GM12878 (cell line): Measurements from ENCODE around the gene SCEL. TPM values are rescaled to one million over a fixed set of nuclear protein-coding genes. Genes with fewer than 3 reads are reported as not detected.

ENCODE experiments used
- ATAC-seq: fragments of 200-7000 bp; cut with Tn5 transposase; 3 replicates; pipeline ENCODE4 v1.9.1; 2020; ENCODE audit warnings: mild to moderate bottlenecking, moderate library complexity
- BruUV-seq: library from RNA; stranded (reverse); fragments of 400-500 nt; replicated peaks from 2 replicates; lab custom pipeline; 2021; lab: Mats Ljungman, UMichigan
- CTCF ChIA-PET: fragments of 300-600 bp; sonication (Branson Sonifier 250); formaldehyde crosslinking; extraction: SDS; loops from one replicate; lab custom pipeline; 2021; ENCODE audit warnings: inconsistent platforms; lab: Yijun Ruan, JAX
- POLR2A ChIA-PET: fragments of 350-600 bp; formaldehyde crosslinking; extraction: SDS; loops from one replicate; lab custom pipeline; 2021; ENCODE audit warnings: inconsistent platforms; lab: Charles Lee
- RAD21 ChIA-PET: fragments of 300-600 bp; sonication (Branson Sonifier 250); formaldehyde crosslinking; loops from one replicate; lab custom pipeline; 2023; ENCODE audit warnings: antibody characterized with exemption; ENCODE audit not compliant: unreplicated experiment; lab: Charles Lee
- SMC1A ChIA-PET: fragments of 300-600 bp; sonication (Branson Sonifier 250); formaldehyde crosslinking; loops from one replicate; lab custom pipeline; 2023; ENCODE audit not compliant: unreplicated experiment, uncharacterized antibody; lab: Charles Lee
- DNase-seq: peaks from one replicate; pipeline ENCODE4 v3.0.0-alpha.2; 2011; ENCODE audit warnings: low read depth, low spot score
- FAIRE-seq: peaks from 3 replicates; lab custom pipeline; 2011; peaks lifted over from hg19 to GRCh38; lab: Jason Lieb, UNC
- H2AFZ ChIP-seq: 2 replicates; pipeline ENCODE4 v1.6.0; 2011; ENCODE audit warnings: low read depth, low read length, control low read depth; ENCODE audit not compliant: control insufficient read depth
- H3K27ac ChIP-seq: 2 replicates; pipeline ENCODE4 v1.5.1; 2011; ENCODE audit warnings: control low read depth; ENCODE audit not compliant: control insufficient read depth, insufficient read depth
- H3K27me3 ChIP-seq, 2 experiments: replicated peaks in 1 of 2; 2 replicates each; pipeline versions ENCODE4 v1.6.0 to v1.6.1; 2011; ENCODE audit warnings: low read length in 1 of 2; ENCODE audit not compliant: control insufficient read depth in 2 of 2, insufficient read depth in 2 of 2
- H3K36me3 ChIP-seq, 2 experiments: 2 replicates each; pipeline ENCODE4 v1.5.1; 2011; ENCODE audit warnings: low read length in 1 of 2; ENCODE audit not compliant: control insufficient read depth in 2 of 2, insufficient read depth in 2 of 2
- H3K4me1 ChIP-seq: 2 replicates; pipeline ENCODE4 v1.6.1; 2011; ENCODE audit warnings: mild to moderate bottlenecking, low read length, moderate library complexity, mixed read lengths; ENCODE audit not compliant: control insufficient read depth, insufficient read depth
- H3K4me2 ChIP-seq: 2 replicates; pipeline ENCODE4 v1.6.0; 2011; ENCODE audit warnings: control low read depth; ENCODE audit not compliant: control insufficient read depth, insufficient read depth
- H3K4me3 ChIP-seq: fragments of 200-600 bp; sonication (generic); 2 replicates; pipeline ENCODE4 v1.5.1; 2016
- H3K79me2 ChIP-seq: 2 replicates; pipeline ENCODE4 v1.6.0; 2011; ENCODE audit warnings: low read length; ENCODE audit not compliant: control insufficient read depth, insufficient read depth
- H3K9ac ChIP-seq: 2 replicates; pipeline ENCODE4 v1.8.0; 2011; ENCODE audit warnings: low read length, control low read depth, mixed read lengths; ENCODE audit not compliant: control insufficient read depth, insufficient read depth
- H3K9me3 ChIP-seq: replicated peaks from 3 replicates; pipeline ENCODE4 v1.5.1; 2011; ENCODE audit warnings: mild to moderate bottlenecking, low read length; ENCODE audit not compliant: control insufficient read depth, insufficient read depth
- H4K20me1 ChIP-seq: 2 replicates; pipeline ENCODE4 v1.6.0; 2011; ENCODE audit not compliant: control insufficient read depth, insufficient read depth
- CBX5 ChIP-seq: sonication (generic); IDR thresholded peaks from 2 replicates; pipeline ENCODE4 v1.6.1; 2016; ENCODE audit warnings: low read depth, moderate library complexity, mild to moderate bottlenecking, inconsistent platforms
- EED ChIP-seq: sonication (generic); IDR thresholded peaks from 2 replicates; pipeline ENCODE4 v1.6.1; 2016; ENCODE audit warnings: antibody characterized with exemption, low read depth
- WGBS: methylation state at CpG from one replicate; pipeline ENCODE4 v1.1.6; 2016; ENCODE audit warnings: low lambda C conversion rate; ENCODE audit not compliant: insufficient replicate concordance, insufficient coverage; ENCODE audit errors: missing lambda C conversion rate; 5-methylcytosine and 5-hydroxymethylcytosine counted together
- in situ Hi-C: fragments of 300-500 bp; cut with MboI; formaldehyde crosslinking; loops from 9 replicates; pipeline ENCODE4 v1.14.3; 2018; ENCODE audit warnings: mixed read lengths
- intact Hi-C: fragments of 100-400 bp; cut with micrococcal nuclease; formaldehyde crosslinking; loops from one replicate; pipeline ENCODE4 v1.14.2; 2022; ENCODE audit not compliant: unreplicated experiment
- polyA plus RNA-seq, 11 experiments: library from polyadenylated mRNA; depleted of rRNA in 4 of 11; unstranded in 6 of 11; stranded (reverse) in 5 of 11; fragments of >200 nt; fragmentation: Nextera tagmentation in 4 of 11; fragmentation: Illumina TruSeq in 1 of 11; extraction: Ambion mirVana in 4 of 11; extraction: Trizol in 1 of 11; gene quantifications; 1 replicate in 1 of 11; 2 replicates in 10 of 11; pipeline versions ENCODE4 v1.2.1 to v1.2.3, GENCODE V29; 2011 to 2016; ENCODE audit warnings: inconsistent platforms in 2 of 11, missing spikeins in 2 of 11, low read depth in 1 of 11
- total RNA-seq, 4 experiments: library from RNA; depleted of rRNA in 3 of 4; stranded (reverse); fragments of >200 nt in 3 of 4; fragmentation: Illumina TruSeq in 1 of 4; extraction: Trizol in 1 of 4; gene quantifications; 2 replicates each; pipeline versions ENCODE4 v1.2.1 to v1.2.3, GENCODE V29; 2013 to 2021
- TF ChIP-seq, protein P1 (sequence below): fragments of 450-650 bp; formaldehyde crosslinking; IDR thresholded peaks from 2 replicates; pipeline ENCODE4 v1.5.0; 2022; ENCODE audit warnings: mild to moderate bottlenecking, missing genetic modification characterization
- TF ChIP-seq, protein P2 (sequence below): IDR thresholded peaks from 2 replicates; pipeline ENCODE4 v1.6.1; 2012; ENCODE audit warnings: improper control_type of control experiment, low read depth, low read length; ENCODE audit not compliant: insufficient replicate concordance
- TF ChIP-seq, protein P3 (sequence below): fragments of 450-650 bp; IDR thresholded peaks from 2 replicates; pipeline ENCODE4 v1.6.1; 2017; ENCODE audit warnings: mild to moderate bottlenecking, moderate library complexity

The SCEL gene
- total and polyA plus RNA-seq, 10 of the 15 experiments (the other 5 are each of a cell fraction or from before 2014, with no cell fraction given), result 0.09 to 0.68 (median 0.16) TPM; not detected in 1

DNA sequence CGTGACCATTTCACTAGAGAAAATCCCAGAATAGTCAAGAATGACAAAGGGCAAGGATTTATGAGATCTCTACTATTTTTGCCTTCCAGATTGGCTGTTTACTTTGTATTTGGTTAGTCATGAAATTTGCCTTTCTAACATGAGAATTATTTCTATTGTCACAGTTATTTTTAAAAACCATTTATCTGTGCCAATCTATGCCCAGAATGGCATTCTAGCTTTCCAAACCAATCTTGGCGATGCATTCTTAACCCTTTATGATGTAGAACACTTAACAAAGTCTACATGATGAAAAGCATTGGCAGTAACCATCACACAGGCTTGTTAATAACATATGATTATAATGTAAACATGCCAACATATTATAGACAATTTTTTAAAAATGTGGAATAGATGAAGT, 65.2 kb downstream of the SCEL start:
- intact Hi-C loops (no loop called here), in situ Hi-C loops (no loop called here)
- POLR2A ChIA-PET, result no interaction called here
- CTCF ChIA-PET, result interaction anchor here (0.6 to 10.6 kb wide), 4 partner anchors 7 to 547 kb away, joined by 3 to 225 read pairs (median 3); no protein-coding TSS in a partner anchor
- no peaks in the 10 kb centered on the region for H4K20me1 ChIP-seq
- SMC1A ChIA-PET, result interaction anchor here (1.0 to 1.8 kb wide), 3 partner anchors 33 to 210 kb away, joined by 3 read pairs; no protein-coding TSS in a partner anchor
- no peak overlapping the region for H3K27ac ChIP-seq
- no peak for ATAC-seq
- no peak overlapping the region for H3K4me3 ChIP-seq
- H3K36me3 ChIP-seq, result no peaks in the 10 kb centered on the region
- DNase-seq, result no peak
- H3K27me3 ChIP-seq, result peaks cover 0 to 7% of the 10 kb centered on the region in 2 experiments; a peak in 2 of 4 replicates
- RAD21 ChIA-PET, result interaction anchor here (0.6 kb wide), 1 partner anchor 1403 kb away, joined by 4 read pairs; no protein-coding TSS in a partner anchor
- no peak overlapping the region for H2AFZ ChIP-seq
- WGBS, result 0% methylated on average over 2 of the region's 2 CpGs
- no peak overlapping the region for H3K4me2 ChIP-seq
- no peaks in the 10 kb centered on the region for H3K4me1 ChIP-seq
- no peak for FAIRE-seq
- H3K79me2 ChIP-seq, result no peaks in the 10 kb centered on the region
- BruUV-seq, result no TSS peak
- no peaks in the 10 kb centered on the region for H3K9me3 ChIP-seq
- no peak overlapping the region for H3K9ac ChIP-seq
- TF ChIP-seq, protein P1, sequence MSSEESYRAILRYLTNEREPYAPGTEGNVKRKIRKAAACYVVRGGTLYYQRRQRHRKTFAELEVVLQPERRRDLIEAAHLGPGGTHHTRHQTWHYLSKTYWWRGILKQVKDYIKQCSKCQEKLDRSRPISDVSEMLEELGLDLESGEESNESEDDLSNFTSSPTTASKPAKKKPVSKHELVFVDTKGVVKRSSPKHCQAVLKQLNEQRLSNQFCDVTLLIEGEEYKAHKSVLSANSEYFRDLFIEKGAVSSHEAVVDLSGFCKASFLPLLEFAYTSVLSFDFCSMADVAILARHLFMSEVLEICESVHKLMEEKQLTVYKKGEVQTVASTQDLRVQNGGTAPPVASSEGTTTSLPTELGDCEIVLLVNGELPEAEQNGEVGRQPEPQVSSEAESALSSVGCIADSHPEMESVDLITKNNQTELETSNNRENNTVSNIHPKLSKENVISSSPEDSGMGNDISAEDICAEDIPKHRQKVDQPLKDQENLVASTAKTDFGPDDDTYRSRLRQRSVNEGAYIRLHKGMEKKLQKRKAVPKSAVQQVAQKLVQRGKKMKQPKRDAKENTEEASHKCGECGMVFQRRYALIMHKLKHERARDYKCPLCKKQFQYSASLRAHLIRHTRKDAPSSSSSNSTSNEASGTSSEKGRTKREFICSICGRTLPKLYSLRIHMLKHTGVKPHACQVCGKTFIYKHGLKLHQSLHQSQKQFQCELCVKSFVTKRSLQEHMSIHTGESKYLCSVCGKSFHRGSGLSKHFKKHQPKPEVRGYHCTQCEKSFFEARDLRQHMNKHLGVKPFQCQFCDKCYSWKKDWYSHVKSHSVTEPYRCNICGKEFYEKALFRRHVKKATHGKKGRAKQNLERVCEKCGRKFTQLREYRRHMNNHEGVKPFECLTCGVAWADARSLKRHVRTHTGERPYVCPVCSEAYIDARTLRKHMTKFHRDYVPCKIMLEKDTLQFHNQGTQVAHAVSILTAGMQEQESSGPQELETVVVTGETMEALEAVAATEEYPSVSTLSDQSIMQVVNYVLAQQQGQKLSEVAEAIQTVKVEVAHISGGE (CRISPR knock-in tag), result no peak
- TF ChIP-seq, protein P2, sequence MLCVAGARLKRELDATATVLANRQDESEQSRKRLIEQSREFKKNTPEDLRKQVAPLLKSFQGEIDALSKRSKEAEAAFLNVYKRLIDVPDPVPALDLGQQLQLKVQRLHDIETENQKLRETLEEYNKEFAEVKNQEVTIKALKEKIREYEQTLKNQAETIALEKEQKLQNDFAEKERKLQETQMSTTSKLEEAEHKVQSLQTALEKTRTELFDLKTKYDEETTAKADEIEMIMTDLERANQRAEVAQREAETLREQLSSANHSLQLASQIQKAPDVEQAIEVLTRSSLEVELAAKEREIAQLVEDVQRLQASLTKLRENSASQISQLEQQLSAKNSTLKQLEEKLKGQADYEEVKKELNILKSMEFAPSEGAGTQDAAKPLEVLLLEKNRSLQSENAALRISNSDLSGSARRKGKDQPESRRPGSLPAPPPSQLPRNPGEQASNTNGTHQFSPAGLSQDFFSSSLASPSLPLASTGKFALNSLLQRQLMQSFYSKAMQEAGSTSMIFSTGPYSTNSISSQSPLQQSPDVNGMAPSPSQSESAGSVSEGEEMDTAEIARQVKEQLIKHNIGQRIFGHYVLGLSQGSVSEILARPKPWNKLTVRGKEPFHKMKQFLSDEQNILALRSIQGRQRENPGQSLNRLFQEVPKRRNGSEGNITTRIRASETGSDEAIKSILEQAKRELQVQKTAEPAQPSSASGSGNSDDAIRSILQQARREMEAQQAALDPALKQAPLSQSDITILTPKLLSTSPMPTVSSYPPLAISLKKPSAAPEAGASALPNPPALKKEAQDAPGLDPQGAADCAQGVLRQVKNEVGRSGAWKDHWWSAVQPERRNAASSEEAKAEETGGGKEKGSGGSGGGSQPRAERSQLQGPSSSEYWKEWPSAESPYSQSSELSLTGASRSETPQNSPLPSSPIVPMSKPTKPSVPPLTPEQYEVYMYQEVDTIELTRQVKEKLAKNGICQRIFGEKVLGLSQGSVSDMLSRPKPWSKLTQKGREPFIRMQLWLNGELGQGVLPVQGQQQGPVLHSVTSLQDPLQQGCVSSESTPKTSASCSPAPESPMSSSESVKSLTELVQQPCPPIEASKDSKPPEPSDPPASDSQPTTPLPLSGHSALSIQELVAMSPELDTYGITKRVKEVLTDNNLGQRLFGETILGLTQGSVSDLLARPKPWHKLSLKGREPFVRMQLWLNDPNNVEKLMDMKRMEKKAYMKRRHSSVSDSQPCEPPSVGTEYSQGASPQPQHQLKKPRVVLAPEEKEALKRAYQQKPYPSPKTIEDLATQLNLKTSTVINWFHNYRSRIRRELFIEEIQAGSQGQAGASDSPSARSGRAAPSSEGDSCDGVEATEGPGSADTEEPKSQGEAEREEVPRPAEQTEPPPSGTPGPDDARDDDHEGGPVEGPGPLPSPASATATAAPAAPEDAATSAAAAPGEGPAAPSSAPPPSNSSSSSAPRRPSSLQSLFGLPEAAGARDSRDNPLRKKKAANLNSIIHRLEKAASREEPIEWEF, result no peak
- TF ChIP-seq CBX5 (no peak), EED (no peak)
- TF ChIP-seq, protein P3, sequence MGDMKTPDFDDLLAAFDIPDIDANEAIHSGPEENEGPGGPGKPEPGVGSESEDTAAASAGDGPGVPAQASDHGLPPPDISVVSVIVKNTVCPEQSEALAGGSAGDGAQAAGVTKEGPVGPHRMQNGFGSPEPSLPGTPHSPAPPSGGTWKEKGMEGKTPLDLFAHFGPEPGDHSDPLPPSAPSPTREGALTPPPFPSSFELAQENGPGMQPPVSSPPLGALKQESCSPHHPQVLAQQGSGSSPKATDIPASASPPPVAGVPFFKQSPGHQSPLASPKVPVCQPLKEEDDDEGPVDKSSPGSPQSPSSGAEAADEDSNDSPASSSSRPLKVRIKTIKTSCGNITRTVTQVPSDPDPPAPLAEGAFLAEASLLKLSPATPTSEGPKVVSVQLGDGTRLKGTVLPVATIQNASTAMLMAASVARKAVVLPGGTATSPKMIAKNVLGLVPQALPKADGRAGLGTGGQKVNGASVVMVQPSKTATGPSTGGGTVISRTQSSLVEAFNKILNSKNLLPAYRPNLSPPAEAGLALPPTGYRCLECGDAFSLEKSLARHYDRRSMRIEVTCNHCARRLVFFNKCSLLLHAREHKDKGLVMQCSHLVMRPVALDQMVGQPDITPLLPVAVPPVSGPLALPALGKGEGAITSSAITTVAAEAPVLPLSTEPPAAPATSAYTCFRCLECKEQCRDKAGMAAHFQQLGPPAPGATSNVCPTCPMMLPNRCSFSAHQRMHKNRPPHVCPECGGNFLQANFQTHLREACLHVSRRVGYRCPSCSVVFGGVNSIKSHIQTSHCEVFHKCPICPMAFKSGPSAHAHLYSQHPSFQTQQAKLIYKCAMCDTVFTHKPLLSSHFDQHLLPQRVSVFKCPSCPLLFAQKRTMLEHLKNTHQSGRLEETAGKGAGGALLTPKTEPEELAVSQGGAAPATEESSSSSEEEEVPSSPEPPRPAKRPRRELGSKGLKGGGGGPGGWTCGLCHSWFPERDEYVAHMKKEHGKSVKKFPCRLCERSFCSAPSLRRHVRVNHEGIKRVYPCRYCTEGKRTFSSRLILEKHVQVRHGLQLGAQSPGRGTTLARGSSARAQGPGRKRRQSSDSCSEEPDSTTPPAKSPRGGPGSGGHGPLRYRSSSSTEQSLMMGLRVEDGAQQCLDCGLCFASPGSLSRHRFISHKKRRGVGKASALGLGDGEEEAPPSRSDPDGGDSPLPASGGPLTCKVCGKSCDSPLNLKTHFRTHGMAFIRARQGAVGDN, result no peak
